ENCODE measurements around the gene POLR2E.

DNA sequence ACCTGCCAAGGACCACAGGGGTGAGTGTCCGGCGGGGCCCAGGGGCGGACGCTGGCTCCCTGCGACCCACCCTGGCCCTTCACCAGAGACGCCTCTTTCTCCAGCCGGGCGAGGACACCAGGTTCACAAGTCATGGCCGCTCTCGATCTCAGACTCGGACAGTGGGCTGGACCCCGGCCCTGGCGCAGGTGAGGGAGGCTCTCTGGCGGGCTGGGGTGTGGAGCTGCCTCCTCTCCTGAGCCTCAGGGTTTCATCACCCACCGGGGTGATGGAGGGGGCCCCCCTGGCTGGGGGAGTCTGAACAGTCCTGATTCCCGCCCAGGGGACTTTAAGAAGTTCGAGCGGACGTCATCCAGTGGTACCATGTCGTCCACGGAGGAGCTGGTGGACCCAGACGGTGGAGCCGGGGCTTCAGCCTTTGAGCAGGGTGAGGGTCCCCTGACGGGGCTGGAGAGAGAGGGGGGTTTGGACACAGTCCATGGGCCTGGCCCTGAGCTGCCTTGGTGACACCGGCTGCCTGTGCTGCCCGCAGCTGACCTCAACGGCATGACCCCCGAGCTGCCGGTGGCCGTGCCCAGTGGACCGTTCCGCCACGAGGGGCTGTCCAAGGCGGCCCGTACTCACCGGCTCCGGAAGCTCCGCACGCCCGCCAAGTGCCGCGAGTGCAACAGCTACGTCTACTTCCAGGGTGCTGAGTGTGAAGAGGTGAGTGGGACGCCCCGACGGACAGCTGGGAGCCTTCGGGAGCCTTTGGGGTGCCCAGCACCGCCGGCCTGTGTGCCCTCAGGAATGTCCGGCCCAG, 14.6 kb downstream of the POLR2E start:
- TF ChIP-seq ZNF274 (IDR thresholded peaks at IDR 0.05; ENCODE audit: borderline replicate concordance, extremely low read depth, low read length): no peak
- TF ChIP-seq, protein P1, sequence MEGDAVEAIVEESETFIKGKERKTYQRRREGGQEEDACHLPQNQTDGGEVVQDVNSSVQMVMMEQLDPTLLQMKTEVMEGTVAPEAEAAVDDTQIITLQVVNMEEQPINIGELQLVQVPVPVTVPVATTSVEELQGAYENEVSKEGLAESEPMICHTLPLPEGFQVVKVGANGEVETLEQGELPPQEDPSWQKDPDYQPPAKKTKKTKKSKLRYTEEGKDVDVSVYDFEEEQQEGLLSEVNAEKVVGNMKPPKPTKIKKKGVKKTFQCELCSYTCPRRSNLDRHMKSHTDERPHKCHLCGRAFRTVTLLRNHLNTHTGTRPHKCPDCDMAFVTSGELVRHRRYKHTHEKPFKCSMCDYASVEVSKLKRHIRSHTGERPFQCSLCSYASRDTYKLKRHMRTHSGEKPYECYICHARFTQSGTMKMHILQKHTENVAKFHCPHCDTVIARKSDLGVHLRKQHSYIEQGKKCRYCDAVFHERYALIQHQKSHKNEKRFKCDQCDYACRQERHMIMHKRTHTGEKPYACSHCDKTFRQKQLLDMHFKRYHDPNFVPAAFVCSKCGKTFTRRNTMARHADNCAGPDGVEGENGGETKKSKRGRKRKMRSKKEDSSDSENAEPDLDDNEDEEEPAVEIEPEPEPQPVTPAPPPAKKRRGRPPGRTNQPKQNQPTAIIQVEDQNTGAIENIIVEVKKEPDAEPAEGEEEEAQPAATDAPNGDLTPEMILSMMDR (IDR thresholded peaks at IDR 0.05; ENCODE audit: control extremely low read depth in 1 of 3, insufficient read depth in 1 of 3, low read depth in 1 of 3, low read length in 3 of 3): no peak
- no peak for TF ChIP-seq POLR2A (IDR thresholded peaks at IDR 0.05; ENCODE audit: control extremely low read depth in 1 of 2, low read depth in 2 of 2, low read length in 2 of 2)
- no peak for TF ChIP-seq BRCA1 (IDR thresholded peaks at IDR 0.05; ENCODE audit: low read depth, low read length)
- TF ChIP-seq TAF1 (IDR thresholded peaks at IDR 0.05; ENCODE audit: low read depth, low read length): no peak
- no peak for TF ChIP-seq SP1 (IDR thresholded peaks at IDR 0.05; ENCODE audit: low read depth, low read length)
- TF ChIP-seq TEAD4 (IDR thresholded peaks at IDR 0.05; ENCODE audit: low read depth, low read length): no peak
- no peak for TF ChIP-seq USF2 (IDR thresholded peaks at IDR 0.05; ENCODE audit: low read length)
